WTC11 (cell line): ENCODE measurements around the gene ZP2. TPM values are rescaled to one million over a fixed set of nuclear protein-coding genes. Genes with fewer than 3 reads are reported as not detected.

Experiments
- ATAC-seq: fragments of 200-7000 bp; cut with Tn5 transposase; 2 replicates; pipeline ENCODE4 v1.10.0; 2021; ENCODE audit warnings: mild to moderate bottlenecking, moderate library complexity
- Bru-seq: library from RNA; stranded (reverse); fragments of 400-500 nt; gene quantifications from one replicate; lab custom pipeline; 2021; lab: Mats Ljungman, UMichigan
- CTCF ChIA-PET: fragments of 300-600 bp; sonication (Branson Sonifier 250); formaldehyde crosslinking; loops from one replicate; lab custom pipeline; 2021; ENCODE audit warnings: antibody characterized with exemption; lab: Charles Lee
- POLR2A ChIA-PET: fragments of 350-600 bp; sonication (Branson Sonifier 250); formaldehyde crosslinking; loops from one replicate; lab custom pipeline; 2021; ENCODE audit warnings: antibody characterized with exemption; lab: Charles Lee
- DNase-seq: peaks from one replicate; pipeline ENCODE4 v3.0.0; 2021; ENCODE audit warnings: low spot score
- H3K27ac Mint-ChIP-seq: 2 replicates; pipeline ENCODE4 v1.8.0; 2021; ENCODE audit warnings: mixed read lengths
- H3K27me3 Mint-ChIP-seq: 2 replicates; pipeline ENCODE4 v1.8.0; 2021; ENCODE audit warnings: low read depth, mild to moderate bottlenecking, moderate library complexity, mixed read lengths
- H3K36me3 Mint-ChIP-seq: 2 replicates; pipeline ENCODE4 v1.8.0; 2021; ENCODE audit warnings: mixed read lengths
- H3K4me1 Mint-ChIP-seq: 2 replicates; pipeline ENCODE4 v1.8.0; 2022; ENCODE audit warnings: mixed read lengths
- H3K4me3 Mint-ChIP-seq: 2 replicates; pipeline ENCODE4 v1.8.0; 2021; ENCODE audit warnings: mild to moderate bottlenecking, moderate library complexity, mixed read lengths
- H3K9me3 Mint-ChIP-seq: 2 replicates; pipeline ENCODE4 v1.8.0; 2021; ENCODE audit warnings: mixed read lengths
- ATF1 ChIP-seq: sonication (generic); formaldehyde crosslinking; IDR thresholded peaks from 2 replicates; pipeline ENCODE4 v1.8.1; 2023; ENCODE audit warnings: mild to moderate bottlenecking, moderate library complexity, missing genetic modification reagents
- CDX4 ChIP-seq: fragments of 250-450 bp; sonication (Bioruptor Pico); IDR thresholded peaks from 2 replicates; pipeline ENCODE4 v1.9.0; 2021; ENCODE audit warnings: moderate library complexity, mild to moderate bottlenecking, inconsistent platforms, borderline replicate concordance
- CREM ChIP-seq: sonication (generic); formaldehyde crosslinking; IDR thresholded peaks from 2 replicates; pipeline ENCODE4 v1.8.1; 2022; ENCODE audit warnings: mild to moderate bottlenecking, missing genetic modification reagents, moderate library complexity
- ETV6 ChIP-seq: sonication (generic); formaldehyde crosslinking; IDR thresholded peaks from 2 replicates; pipeline ENCODE4 v1.8.1; 2022; ENCODE audit warnings: mild to moderate bottlenecking, missing genetic modification reagents
- GABPB1 ChIP-seq: sonication (generic); formaldehyde crosslinking; IDR thresholded peaks from 2 replicates; pipeline ENCODE4 v1.8.1; 2023; ENCODE audit warnings: mild to moderate bottlenecking, missing genetic modification reagents
- JAZF1 ChIP-seq: fragments of 250-450 bp; sonication (Bioruptor Pico); IDR thresholded peaks from 2 replicates; pipeline ENCODE4 v1.9.0; 2021; ENCODE audit warnings: moderate library complexity, mild to moderate bottlenecking, inconsistent platforms
- PREB ChIP-seq: sonication (generic); formaldehyde crosslinking; IDR thresholded peaks from 2 replicates; pipeline ENCODE4 v1.8.1; 2022; ENCODE audit warnings: mild to moderate bottlenecking, missing genetic modification reagents, moderate library complexity, borderline replicate concordance
- RELA ChIP-seq: sonication (generic); formaldehyde crosslinking; IDR thresholded peaks from 2 replicates; pipeline ENCODE4 v1.8.1; 2022; ENCODE audit warnings: missing genetic modification reagents, mild to moderate bottlenecking, borderline replicate concordance
- SMAD3 ChIP-seq: sonication (generic); formaldehyde crosslinking; IDR thresholded peaks from 2 replicates; pipeline ENCODE4 v1.8.0; 2022; ENCODE audit warnings: missing genetic modification reagents, mild to moderate bottlenecking, borderline replicate concordance
- SOX15 ChIP-seq: fragments of 250-450 bp; sonication (Bioruptor Pico); IDR thresholded peaks from 2 replicates; pipeline ENCODE4 v1.9.0; 2021; ENCODE audit warnings: mild to moderate bottlenecking
- SP1 ChIP-seq: sonication (generic); formaldehyde crosslinking; conservative IDR thresholded peaks from 2 replicates; pipeline ENCODE4 v1.8.1; 2022; ENCODE audit warnings: missing genetic modification reagents
- TEAD1 ChIP-seq: sonication (generic); formaldehyde crosslinking; IDR thresholded peaks from 2 replicates; pipeline ENCODE4 v1.8.0; 2022; ENCODE audit warnings: mild to moderate bottlenecking, missing genetic modification reagents
- ZBTB21 ChIP-seq: sonication (generic); formaldehyde crosslinking; IDR thresholded peaks from 2 replicates; pipeline ENCODE4 v1.8.1; 2023; ENCODE audit warnings: mild to moderate bottlenecking, missing genetic modification reagents, borderline replicate concordance
- ZNF121 ChIP-seq: sonication (generic); formaldehyde crosslinking; IDR thresholded peaks from 2 replicates; pipeline ENCODE4 v1.8.0; 2023; ENCODE audit warnings: missing genetic modification reagents
- ZNF219 ChIP-seq: sonication (generic); formaldehyde crosslinking; IDR thresholded peaks from 2 replicates; pipeline ENCODE4 v1.8.0; 2023; ENCODE audit warnings: missing genetic modification reagents, mild to moderate bottlenecking, borderline replicate concordance
- ZNF232 ChIP-seq: sonication (generic); formaldehyde crosslinking; IDR thresholded peaks from 2 replicates; pipeline ENCODE4 v1.8.0; 2022; ENCODE audit warnings: mild to moderate bottlenecking, missing genetic modification reagents
- ZNF423 ChIP-seq: fragments of 250-450 bp; sonication (Bioruptor Pico); IDR thresholded peaks from 2 replicates; pipeline ENCODE4 v2.1.2; 2022; ENCODE audit warnings: mild to moderate bottlenecking, moderate library complexity
- ZNF425 ChIP-seq: fragments of 250-450 bp; sonication (Bioruptor Pico); conservative IDR thresholded peaks from 2 replicates; pipeline ENCODE4 v1.9.0; 2021; ENCODE audit warnings: mild to moderate bottlenecking
- ZNF671 ChIP-seq: fragments of 250-450 bp; sonication (Bioruptor Pico); IDR thresholded peaks from 2 replicates; pipeline ENCODE4 v1.8.0; 2021; ENCODE audit warnings: mild to moderate bottlenecking
- long read RNA-seq, 3 experiments: library from RNA in 1 of 3; library from capped mRNA in 1 of 3; library from polyadenylated mRNA in 1 of 3; unstranded in 2 of 3; stranded (forward) in 1 of 3; transcript quantifications; one replicate each; pipeline ENCODE4 v2.0.0, GENCODE V29; 2021
- total RNA-seq: library from RNA; stranded (reverse); gene quantifications from 3 replicates; pipeline ENCODE4 v1.2.3, GENCODE V29; 2021
- TF ChIP-seq, protein P1 (sequence below): sonication (generic); formaldehyde crosslinking; conservative IDR thresholded peaks from 2 replicates; pipeline ENCODE4 v1.8.1; 2022; ENCODE audit warnings: mild to moderate bottlenecking, missing genetic modification reagents
- TF ChIP-seq, protein P2 (sequence below): sonication (generic); formaldehyde crosslinking; conservative IDR thresholded peaks from 2 replicates; pipeline ENCODE4 v1.8.1; 2023; ENCODE audit warnings: mild to moderate bottlenecking, low read depth, missing genetic modification reagents, moderate library complexity
- TF ChIP-seq, protein P3 (sequence below): sonication (generic); formaldehyde crosslinking; IDR thresholded peaks from 2 replicates; pipeline ENCODE4 v1.8.0; 2023; ENCODE audit warnings: missing genetic modification reagents
- TF ChIP-seq, protein P4 (sequence below): sonication (generic); formaldehyde crosslinking; IDR thresholded peaks from 2 replicates; pipeline ENCODE4 v1.8.0; 2022; ENCODE audit warnings: mild to moderate bottlenecking, missing genetic modification reagents

ZP2 gene
- total RNA-seq: 0.07 TPM in 1 of 3 replicates, not detected in the others
- percentile 5 among the genes with signal in this experiment for Bru-seq, nascent RNA
- long read RNA-seq, experiment 1: 0 reads
- long read RNA-seq, experiment 2: 0 reads
- long read RNA-seq, experiment 3: 0 reads

DNA sequence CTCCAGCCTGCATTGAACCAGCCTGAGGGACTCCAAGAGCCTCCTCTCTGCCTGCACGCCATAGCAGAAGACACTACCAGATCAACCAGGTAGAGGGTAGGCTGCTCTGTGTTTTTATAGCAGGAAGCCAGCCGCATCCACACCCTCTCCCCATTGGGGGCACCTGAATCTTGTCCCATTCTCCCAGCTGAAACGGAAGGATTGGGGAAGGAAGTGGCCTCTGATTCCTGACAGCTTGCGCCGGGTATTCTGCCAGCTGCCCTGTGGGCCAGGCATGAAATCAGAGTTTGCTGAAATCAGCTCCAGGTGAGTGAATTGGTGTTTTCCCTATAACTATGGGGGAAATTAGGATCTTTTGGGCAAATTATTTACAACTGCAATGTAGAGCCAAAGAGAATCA lies at the start of gene ZP2:
ZP2 (minus strand) TSS at position 89 of the 400 bp plus-strand sequence; CDS start at position 62, 27 bp downstream.
- peak; percentile 48 for ATAC-seq
- Mint-ChIP-seq H3K36me3 (no peaks in the 10 kb centered on the region), H3K27me3 (no peaks in the 10 kb centered on the region; the same call in 1 of the 2 replicates), H3K4me1 (peaks cover 10% of the 10 kb centered on the region; the same call in 1 of the 2 replicates), H3K27ac (no peak within 1 kb of the TSS), H3K9me3 (peaks cover 3% of the 10 kb centered on the region), H3K4me3 (no peak within 1 kb of the TSS)
- CTCF ChIA-PET: interaction anchor here (0.6 to 0.9 kb wide), 2 partner anchors 60 to 89 kb away, joined by 3 read pairs; no protein-coding TSS in a partner anchor
- TF ChIP-seq, protein P1, sequence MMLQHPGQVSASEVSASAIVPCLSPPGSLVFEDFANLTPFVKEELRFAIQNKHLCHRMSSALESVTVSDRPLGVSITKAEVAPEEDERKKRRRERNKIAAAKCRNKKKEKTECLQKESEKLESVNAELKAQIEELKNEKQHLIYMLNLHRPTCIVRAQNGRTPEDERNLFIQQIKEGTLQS (CRISPR knock-in tag): no peak
- TF ChIP-seq ETV6 (CRISPR knock-in tag) (no peak), ZNF423 (CRISPR knock-in tag) (no peak), ZBTB21 (CRISPR knock-in tag) (no peak), ATF1 (no peak), ZNF219 (CRISPR knock-in tag) (no peak), SP1 (CRISPR knock-in tag) (no peak), ZNF671 (CRISPR knock-in tag) (no peak), ZNF232 (CRISPR knock-in tag) (no peak), JAZF1 (no peak), SOX15 (no peak), SMAD3 (CRISPR knock-in tag) (no peak), TEAD1 (CRISPR knock-in tag) (no peak), CDX4 (no peak), CREM (CRISPR knock-in tag) (no peak)
- TF ChIP-seq, protein P2, sequence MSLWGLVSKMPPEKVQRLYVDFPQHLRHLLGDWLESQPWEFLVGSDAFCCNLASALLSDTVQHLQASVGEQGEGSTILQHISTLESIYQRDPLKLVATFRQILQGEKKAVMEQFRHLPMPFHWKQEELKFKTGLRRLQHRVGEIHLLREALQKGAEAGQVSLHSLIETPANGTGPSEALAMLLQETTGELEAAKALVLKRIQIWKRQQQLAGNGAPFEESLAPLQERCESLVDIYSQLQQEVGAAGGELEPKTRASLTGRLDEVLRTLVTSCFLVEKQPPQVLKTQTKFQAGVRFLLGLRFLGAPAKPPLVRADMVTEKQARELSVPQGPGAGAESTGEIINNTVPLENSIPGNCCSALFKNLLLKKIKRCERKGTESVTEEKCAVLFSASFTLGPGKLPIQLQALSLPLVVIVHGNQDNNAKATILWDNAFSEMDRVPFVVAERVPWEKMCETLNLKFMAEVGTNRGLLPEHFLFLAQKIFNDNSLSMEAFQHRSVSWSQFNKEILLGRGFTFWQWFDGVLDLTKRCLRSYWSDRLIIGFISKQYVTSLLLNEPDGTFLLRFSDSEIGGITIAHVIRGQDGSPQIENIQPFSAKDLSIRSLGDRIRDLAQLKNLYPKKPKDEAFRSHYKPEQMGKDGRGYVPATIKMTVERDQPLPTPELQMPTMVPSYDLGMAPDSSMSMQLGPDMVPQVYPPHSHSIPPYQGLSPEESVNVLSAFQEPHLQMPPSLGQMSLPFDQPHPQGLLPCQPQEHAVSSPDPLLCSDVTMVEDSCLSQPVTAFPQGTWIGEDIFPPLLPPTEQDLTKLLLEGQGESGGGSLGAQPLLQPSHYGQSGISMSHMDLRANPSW (CRISPR knock-in tag): no peak
- TF ChIP-seq, protein P3, sequence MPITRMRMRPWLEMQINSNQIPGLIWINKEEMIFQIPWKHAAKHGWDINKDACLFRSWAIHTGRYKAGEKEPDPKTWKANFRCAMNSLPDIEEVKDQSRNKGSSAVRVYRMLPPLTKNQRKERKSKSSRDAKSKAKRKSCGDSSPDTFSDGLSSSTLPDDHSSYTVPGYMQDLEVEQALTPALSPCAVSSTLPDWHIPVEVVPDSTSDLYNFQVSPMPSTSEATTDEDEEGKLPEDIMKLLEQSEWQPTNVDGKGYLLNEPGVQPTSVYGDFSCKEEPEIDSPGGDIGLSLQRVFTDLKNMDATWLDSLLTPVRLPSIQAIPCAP (CRISPR knock-in tag): no peak
- POLR2A ChIA-PET: no interaction called here
- DNase-seq: no peak

DNA sequence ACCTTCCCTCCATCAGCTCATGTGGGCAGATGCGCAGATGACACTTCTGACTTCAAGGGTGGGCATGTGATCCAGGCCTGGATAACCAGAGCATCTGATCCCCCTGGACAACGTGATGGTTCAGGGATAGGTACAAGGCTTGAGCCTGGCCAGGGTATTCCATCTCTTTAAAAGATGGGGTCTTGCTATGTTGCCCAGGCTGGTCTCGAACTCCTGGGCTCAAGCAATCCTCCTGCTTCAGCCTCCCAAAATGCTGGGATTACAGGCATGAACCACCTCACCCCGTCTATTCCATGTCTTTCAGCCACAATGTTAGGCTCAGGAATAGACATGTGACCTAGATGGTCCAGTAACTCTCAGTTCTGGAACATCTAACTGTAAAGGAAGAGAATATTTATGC lies 45.9 kb upstream of the ZP2 start:
- Mint-ChIP-seq H3K4me1 (no peaks in the 10 kb centered on the region), H3K9me3 (no peaks in the 10 kb centered on the region), H3K4me3 (no peak overlapping the region), H3K27me3 (no peaks in the 10 kb centered on the region), H3K36me3 (no peaks in the 10 kb centered on the region; the same call in 1 of the 2 replicates), H3K27ac (no peak overlapping the region)
- ChIA-PET CTCF (no interaction called here), POLR2A (no interaction called here)
- no peak for DNase-seq
- no peak for ATAC-seq
- TF ChIP-seq ZBTB21 (CRISPR knock-in tag) (no peak), ZNF121 (CRISPR knock-in tag) (0 out of 2 replicates have a peak, but pooled peaks have one; percentile 30)

GRCh38 chr16:21256636-21257035 lies 45.3 kb upstream of the ZP2 start:
- Mint-ChIP-seq H3K27ac (no peak overlapping the region), H3K4me1 (no peaks in the 10 kb centered on the region), H3K27me3 (no peaks in the 10 kb centered on the region), H3K9me3 (no peaks in the 10 kb centered on the region), H3K4me3 (no peak overlapping the region), H3K36me3 (no peaks in the 10 kb centered on the region; the same call in 1 of the 2 replicates)
- DNase-seq (no peak), ATAC-seq (no peak)
- ChIA-PET POLR2A (no interaction called here), CTCF (interaction anchor here (1.5 kb wide), 1 partner anchor 44 kb away, joined by 4 read pairs; no protein-coding TSS in a partner anchor)
- TF ChIP-seq ZNF425 (CRISPR knock-in tag) (no peak), RELA (CRISPR knock-in tag) (no peak), PREB (no peak), GABPB1 (no peak), ZNF232 (CRISPR knock-in tag) (no peak), SOX15 (no peak)
- TF ChIP-seq, protein P4, sequence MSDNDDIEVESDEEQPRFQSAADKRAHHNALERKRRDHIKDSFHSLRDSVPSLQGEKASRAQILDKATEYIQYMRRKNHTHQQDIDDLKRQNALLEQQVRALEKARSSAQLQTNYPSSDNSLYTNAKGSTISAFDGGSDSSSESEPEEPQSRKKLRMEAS (CRISPR knock-in tag): no peak
